ENCODE measurements around the gene RNF220. TPM values are rescaled to one million over a fixed set of nuclear protein-coding genes. Genes with fewer than 3 reads are reported as not detected.

RNF220 gene
- total RNA-seq, 4 donors from 2014 or later: 22.0 to 94.3 (median 49.4) TPM

DNA sequence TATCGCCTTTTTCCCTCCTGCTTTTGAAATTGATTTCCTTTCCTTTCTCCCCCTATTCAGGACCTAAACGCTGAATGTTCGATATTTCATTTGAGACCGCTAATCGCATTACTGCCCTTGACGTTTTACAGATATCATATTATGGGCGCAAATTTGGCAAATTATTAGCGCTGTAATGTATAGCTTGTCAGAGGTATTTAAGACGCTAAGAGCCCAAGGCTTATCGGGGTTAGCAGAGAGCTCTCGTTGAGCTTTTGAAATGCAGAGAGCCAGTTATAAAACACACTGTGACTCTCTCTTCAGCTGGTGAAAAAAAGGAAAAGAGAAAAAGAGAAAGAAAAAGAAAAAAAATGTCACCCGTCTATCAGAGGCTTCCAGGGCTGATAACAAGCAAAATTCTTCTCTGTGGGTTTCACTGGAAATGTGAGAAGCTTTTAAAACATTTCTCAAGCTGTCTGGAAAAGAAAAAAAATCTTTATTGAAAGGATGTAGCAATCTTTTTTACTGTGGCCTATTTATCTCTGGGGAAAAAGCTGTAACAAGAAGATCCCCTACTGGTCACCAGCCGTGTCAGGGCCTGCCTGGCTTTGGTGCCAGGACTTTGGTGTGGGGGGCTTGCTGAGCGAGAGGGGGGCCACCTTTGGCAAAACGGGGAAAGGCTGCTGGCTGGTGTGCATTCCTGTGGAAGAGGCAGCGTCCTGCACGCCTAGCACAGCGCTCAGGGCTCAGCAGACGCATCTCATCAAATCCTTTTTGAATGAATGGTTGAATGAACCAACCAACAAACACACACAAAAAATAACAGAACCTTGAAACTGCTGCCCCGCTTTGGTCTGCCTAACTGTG is 119.8 kb downstream of the RNF220 start:
- Histone ChIP-seq H3K36me3 (no peaks in the 10 kb centered on the region), H3K4me1 (no peaks in the 10 kb centered on the region), H3K9me3 (no peaks in the 10 kb centered on the region), H3K27ac (no peak overlapping the region), H3K27me3 (no peaks in the 10 kb centered on the region), H3K4me3 (no peak overlapping the region)
- no peak for DNase-seq
- TF ChIP-seq, protein P1, sequence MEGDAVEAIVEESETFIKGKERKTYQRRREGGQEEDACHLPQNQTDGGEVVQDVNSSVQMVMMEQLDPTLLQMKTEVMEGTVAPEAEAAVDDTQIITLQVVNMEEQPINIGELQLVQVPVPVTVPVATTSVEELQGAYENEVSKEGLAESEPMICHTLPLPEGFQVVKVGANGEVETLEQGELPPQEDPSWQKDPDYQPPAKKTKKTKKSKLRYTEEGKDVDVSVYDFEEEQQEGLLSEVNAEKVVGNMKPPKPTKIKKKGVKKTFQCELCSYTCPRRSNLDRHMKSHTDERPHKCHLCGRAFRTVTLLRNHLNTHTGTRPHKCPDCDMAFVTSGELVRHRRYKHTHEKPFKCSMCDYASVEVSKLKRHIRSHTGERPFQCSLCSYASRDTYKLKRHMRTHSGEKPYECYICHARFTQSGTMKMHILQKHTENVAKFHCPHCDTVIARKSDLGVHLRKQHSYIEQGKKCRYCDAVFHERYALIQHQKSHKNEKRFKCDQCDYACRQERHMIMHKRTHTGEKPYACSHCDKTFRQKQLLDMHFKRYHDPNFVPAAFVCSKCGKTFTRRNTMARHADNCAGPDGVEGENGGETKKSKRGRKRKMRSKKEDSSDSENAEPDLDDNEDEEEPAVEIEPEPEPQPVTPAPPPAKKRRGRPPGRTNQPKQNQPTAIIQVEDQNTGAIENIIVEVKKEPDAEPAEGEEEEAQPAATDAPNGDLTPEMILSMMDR (IDR thresholded peaks at IDR 0.05): no peak
- no peak for TF ChIP-seq POLR2A (IDR thresholded peaks at IDR 0.05)
- intact Hi-C loops (cut with DNase I; ENCODE audit: low total_unique reads): no loop called here

DNA sequence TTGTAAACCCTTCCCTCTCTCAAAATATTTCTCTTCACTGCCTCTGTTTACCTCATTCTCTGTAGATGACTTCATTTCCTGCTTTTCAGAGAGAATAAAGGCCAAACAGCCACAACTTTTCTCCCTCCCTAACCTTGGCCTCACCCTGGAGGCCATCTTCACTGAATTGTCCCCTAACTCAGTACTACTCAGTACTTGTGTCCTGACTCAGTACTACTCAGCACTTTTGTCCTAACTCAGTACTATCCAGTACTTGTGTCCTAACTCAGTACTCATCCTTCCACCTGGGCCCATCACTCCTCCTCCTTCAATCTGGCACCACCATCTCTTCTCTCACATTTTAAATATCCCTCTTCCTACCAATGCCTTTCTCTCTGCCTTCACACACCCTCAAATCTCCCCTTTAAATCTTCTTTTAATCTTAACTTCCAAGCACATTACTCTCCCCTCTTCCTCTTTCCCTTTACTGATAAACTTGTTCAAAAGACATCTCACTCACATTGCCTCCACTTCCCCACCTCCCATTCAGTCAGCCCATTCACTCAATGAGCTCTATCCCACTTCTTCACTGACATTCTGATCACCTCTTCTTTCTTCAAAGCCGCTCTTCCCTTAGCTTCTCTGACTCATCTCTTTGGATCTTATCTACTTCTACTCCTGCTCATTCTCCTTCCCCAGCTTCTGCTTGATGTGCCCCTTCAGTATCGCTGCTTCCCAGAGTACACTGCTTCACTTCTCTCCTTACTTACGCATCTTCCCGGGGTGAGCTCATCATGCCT is 121.4 kb downstream of the RNF220 start:
- DNase-seq: no peak
- Histone ChIP-seq H3K27ac (no peak overlapping the region), H3K9me3 (no peaks in the 10 kb centered on the region), H3K4me3 (no peak overlapping the region), H3K36me3 (no peaks in the 10 kb centered on the region), H3K4me1 (no peaks in the 10 kb centered on the region), H3K27me3 (no peaks in the 10 kb centered on the region)
- intact Hi-C loops (cut with DNase I; ENCODE audit: low total_unique reads): no loop called here
- TF ChIP-seq POLR2A (IDR thresholded peaks at IDR 0.05): no peak
- TF ChIP-seq, protein P1 (IDR thresholded peaks at IDR 0.05): no peak

DNA sequence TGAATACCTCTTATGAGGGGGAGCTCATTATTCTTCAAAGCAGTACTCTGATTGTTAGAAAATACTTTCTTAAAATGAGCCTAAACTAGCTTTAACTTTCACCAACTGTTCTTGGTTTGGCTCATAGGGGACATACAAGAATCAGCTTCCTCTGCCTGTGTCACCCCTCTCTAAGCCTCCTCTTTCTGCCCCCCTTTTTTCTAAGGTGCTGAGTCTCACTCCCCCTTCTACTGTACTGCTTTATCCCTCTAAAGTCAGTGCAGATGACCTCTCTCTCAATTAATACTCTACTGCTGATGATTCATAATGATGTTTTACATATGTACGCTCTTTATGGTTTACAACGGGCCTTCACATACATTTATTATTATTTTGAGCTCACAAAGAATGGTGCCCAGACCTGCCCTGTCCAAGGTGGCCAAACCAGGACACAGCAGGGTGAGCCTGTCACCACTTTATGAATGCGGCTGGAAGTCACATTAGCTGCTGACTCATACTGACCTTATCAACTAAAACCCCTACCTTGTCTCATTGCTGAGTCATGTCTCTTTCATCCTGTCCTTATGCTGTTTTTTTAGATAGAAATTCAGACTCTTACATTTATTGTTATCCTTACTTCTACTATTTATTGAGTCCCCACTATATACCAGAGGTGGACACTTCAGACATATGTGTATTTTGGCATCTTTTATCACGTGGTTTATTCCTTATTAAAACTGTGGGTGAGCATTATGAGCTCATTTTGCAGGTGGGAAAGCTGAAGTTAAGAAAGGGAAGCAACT is 126.9 kb downstream of the RNF220 start:
- Histone ChIP-seq H3K27ac (no peak overlapping the region), H3K4me1 (no peaks in the 10 kb centered on the region), H3K36me3 (no peaks in the 10 kb centered on the region), H3K27me3 (peaks cover 0 to 6% of the 10 kb centered on the region in 2 donors), H3K4me3 (no peak overlapping the region), H3K9me3 (no peaks in the 10 kb centered on the region)
- intact Hi-C loops (cut with DNase I; ENCODE audit: low total_unique reads): no loop called here
- no peak for DNase-seq
- no peak for TF ChIP-seq POLR2A (IDR thresholded peaks at IDR 0.05)
- TF ChIP-seq, protein P1 (IDR thresholded peaks at IDR 0.05): no peak

DNA sequence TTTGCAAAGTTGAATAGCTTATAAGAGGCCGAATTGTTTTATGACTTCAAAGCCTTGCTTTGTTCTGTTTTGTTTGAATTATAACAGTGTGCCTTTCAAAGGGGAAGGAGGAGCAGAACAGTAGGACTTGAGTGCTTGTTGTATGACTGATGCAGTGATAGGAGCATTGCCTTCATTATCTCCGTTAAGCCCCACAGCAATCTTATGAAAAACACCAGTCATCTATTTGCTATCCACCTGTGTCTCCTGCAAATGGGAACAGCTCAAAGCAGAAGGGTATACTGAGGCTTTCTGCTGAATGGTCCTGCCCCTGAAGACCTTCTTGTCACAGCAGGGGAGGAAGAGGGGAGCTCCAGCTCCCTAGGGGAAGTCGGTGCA is 127.5 kb downstream of the RNF220 start:
- no peak overlapping the region for H3K27ac ChIP-seq
- H3K4me3 ChIP-seq: no peak overlapping the region
- H3K36me3 ChIP-seq: no peaks in the 10 kb centered on the region
- no peak for TF ChIP-seq POLR2A (IDR thresholded peaks at IDR 0.05)
- TF ChIP-seq, protein P1 (IDR thresholded peaks at IDR 0.05): no peak
- intact Hi-C loops (cut with DNase I; ENCODE audit: low total_unique reads): no loop called here
- H3K4me1 ChIP-seq: no peaks in the 10 kb centered on the region
- no peaks in the 10 kb centered on the region for H3K9me3 ChIP-seq
- no peak for DNase-seq
- H3K27me3 ChIP-seq: peaks cover 0 to 6% of the 10 kb centered on the region in 2 donors

All from uterus (tissue), 4 donors.